NCI-H2029 treated with DMSO at 0.1 percent for 48 hours (cell line): ENCODE measurements around the gene AHSG.

Source experiments
- DNase-seq: peaks from one replicate; lab custom pipeline; 2025; lab: John Stamatoyannopoulos, UW

AHSG gene

GRCh38 chr3:186592682-186593081 lies 20.2 kb upstream of the AHSG start:
- no peak for DNase-seq

- DNase-seq = no peak
Measured at GRCh38 chr3:186593862-186594261, 19.0 kb upstream of the AHSG start.

DNA sequence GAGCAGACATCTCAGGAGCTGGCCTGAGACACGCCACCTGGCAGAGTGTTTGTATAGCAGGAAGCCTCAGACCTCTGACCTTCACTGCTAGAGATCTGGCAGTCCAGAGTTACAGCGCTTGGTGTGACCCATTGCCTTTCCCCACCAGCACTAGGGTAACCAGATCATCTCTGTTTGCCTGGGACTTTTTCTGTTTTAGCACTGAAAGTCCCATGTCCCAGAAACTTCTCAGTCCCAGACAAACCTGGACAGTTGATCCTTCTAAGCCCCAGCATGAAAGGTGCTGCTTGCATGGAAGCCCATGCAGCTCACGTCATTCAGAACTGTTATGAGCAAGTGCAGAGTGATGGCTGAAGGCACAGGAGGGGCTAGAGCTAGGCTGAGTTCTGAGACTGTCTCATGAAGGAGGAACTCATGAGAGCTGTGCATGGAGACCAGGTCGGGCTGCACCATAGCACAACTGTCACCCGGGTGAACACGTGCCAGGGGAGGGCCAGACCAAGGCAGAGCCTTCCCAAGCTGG lies 18.2 kb upstream of the AHSG start:
- no peak for DNase-seq

GRCh38 chr3:186596568-186597287 lies 16.1 kb upstream of the AHSG start:
- DNase-seq = no peak

DNA sequence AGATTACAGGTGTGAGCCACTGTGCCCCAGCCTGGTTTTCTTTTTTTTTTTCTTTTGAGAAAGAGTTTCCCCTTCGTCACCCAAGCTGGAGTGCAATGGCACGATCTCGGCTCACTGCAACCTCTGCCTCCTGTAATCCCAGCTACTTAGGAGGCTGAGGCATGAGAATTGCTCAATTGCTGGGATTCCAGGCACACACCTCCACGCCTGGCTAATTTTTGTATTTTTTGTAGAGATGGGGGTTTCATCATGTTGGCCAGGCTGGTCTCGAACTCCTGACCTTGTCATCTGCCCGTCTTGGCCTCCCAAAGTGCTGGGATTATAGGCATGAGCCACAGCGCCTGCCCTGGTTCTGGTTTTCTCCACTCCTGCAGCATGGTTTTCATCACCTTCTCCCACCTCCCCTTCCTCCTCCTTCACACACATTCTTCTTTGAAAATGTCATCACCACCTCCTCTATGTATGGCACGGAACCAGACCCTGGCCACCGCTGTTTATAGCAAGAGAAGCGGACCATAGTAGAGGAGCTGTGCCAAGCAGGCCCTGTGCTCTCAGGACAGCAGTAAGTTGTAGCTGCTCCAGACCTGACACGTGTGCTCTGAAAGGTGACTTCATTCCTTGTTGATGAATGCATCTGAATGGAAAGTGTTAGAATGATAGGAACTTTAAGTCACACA lies 14.6 kb upstream of the AHSG start:
- DNase-seq = no peak

GRCh38 chr3:186598794-186599141 lies 14.1 kb upstream of the AHSG start:
- DNase-seq = no peak

- no peak for DNase-seq
Measured at GRCh38 chr3:186599142-186599784, 13.6 kb upstream of the AHSG start.

DNA sequence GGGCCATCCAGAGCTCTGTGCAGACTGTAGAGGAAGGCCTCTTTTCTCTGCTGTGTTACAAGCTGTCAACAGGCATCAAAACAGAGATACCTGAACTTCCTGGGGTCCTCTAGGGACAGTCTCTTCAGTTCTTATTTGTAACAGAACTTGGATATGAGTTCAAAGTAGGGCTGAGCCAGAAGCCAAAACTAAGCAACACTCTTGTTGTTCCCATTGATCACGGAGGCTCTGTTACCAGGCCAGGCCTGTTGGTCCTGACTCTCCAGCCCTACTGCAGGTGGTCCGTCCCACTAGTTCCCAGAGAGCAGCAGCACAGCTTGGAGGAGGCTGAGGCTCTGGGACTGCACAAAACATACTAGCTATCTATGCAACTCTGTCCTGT lies 13.1 kb upstream of the AHSG start:
- no peak for DNase-seq

GRCh38 chr3:186600896-186601295 lies 12.0 kb upstream of the AHSG start:
- no peak for DNase-seq

DNA sequence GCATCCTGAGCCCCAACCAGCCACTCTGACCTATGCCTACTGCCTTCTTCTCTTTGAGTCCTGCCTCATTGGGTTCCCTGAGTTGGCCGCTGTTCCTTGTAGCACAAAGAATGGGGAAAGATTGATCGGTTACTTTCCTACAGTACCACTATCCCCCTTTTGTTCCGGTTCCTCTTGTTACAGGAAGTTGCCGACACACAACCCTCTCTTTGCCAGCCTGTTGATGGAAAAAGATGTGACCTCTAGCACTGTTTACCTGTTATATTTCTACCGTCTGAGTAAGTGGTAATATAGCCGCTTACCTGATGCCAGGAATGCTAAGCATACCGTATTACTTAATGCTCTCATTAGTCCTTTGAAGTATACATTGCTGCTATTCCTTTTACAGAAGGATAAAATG lies 9.7 kb upstream of the AHSG start:
- DNase-seq = no peak

DNA sequence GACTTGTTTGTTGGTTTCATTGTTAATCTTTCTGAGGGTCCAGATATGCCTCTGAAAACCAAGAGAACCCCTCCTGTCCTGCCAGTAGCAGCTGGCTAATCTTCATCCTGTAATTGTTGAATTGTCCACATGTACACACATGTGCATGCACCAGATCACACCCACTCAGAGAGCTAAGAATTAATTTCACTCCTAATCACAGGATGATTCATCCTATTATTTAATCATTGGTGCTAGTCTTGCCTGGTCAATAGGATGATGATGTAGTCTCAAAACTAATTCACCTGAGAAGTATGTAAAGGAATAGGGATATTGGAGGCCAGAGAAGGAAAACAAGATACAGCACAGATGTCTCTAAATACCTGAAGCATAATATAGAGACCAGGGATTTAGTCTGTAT lies 7.8 kb upstream of the AHSG start:
- no peak for DNase-seq

- DNase-seq = no peak
Measured at GRCh38 chr3:186605561-186606545, 7.0 kb upstream of the AHSG start.

GRCh38 chr3:186608624-186609215 lies 4.1 kb upstream of the AHSG start:
- DNase-seq = no peak

DNA sequence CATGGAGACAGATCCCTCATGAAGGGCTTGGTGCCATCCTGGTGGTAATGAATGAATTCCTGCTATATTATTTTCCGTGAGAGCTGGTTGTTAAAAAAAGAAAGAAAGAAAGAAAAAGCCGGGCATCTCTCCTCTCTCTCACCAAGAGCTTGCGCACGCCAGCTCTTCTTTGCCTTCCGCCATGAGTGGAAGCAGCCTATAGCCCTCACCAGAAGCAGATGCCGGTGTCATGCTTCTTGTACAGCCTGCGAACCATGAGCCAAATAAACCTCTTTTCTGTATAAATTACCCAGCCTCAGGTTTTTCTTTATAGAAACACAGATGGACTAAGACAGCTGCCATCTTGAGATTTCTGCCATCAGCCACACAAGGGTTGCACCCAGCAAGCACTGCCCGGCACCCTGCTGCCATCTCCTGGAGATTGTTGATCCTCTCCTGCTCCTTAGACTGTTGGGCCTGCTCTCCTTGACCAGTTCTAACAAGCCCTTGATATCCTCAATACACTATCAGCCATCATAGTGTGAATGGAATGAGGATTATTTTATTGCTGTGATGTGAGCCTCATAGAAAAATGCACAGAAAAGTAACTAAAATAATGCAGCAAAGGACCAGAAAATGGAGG lies 3.5 kb upstream of the AHSG start:
- no peak for DNase-seq

GRCh38 chr3:186612065-186612464 lies 795 bp upstream of the AHSG start:
- no peak for DNase-seq

GRCh38 chr3:186613637-186614265 lies 891 bp downstream of the AHSG start:
- DNase-seq = no peak

- no peak for DNase-seq
Measured at GRCh38 chr3:186614266-186614596, 1.4 kb downstream of the AHSG start.

DNA sequence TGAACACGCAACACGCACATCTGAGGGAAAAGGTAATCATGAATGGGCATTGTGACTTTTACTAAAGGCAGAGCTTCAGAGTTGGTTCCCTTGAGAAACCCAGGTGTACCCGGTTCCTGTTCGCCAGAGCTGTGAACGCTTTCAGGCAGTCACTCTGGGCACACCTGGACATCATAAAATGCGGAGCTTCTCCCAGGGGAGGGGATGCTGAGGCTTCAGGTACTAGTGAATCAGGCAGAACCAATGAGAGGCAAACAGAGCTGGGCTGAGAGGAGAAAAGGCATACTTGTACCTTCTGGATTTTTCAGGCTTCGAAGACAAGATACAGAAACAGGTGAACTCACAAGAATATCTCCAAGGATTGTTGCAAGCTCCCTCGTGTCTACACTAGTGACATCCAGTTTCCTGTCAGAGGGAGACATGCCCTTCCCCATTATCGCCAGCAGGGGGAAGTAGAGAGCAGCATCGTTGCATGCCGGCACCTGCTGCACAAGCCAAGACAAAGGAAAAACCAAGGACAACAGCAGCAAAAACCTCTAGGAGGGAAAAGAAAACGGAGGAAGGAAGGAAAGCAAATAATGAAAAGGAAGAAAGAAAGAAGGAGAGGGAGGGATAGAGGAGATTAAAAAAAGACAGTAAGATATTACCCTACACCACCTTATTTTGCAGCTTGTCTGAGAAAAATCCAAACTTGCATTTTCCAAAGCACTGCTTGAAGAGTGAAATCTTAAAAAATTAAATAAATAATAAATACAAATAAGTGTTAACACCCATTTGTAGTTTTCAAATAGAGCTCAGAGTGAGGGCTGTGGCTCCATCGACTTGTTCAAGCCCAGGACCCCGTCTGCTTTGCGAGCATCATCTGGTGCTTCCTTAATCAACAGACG lies 2.0 kb downstream of the AHSG start:
- DNase-seq = peak; percentile 60

DNA sequence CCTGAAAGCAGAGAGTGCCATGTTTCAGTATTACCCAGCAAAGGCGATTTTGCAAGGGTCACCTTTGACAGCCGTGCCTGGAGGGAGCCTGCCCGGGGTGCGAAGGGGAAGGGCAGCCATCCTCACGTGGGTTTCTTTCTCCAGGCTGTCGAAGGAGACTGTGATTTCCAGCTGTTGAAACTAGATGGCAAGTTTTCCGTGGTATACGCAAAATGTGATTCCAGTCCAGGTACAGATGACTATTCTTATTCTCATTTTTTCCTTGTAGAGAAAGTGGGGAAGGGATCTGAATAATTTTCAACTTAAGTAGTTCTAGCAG lies 3.4 kb downstream of the AHSG start:
- DNase-seq = no peak
